ENCODE measurements around the gene COL2A1. TPM values are rescaled to one million over a fixed set of nuclear protein-coding genes. Genes with fewer than 3 reads are reported as not detected.

COL2A1 gene
- total and polyA plus RNA-seq, 2 donors (not counting 3 experiments of a cell fraction or from before 2014, with no cell fraction given), result not detected

- no peaks in the 10 kb centered on the region for H3K9me3 ChIP-seq (replicated peaks; ENCODE audit: control insufficient read depth, insufficient read depth, low read length)
- no TSS peak for BruUV-seq (replicated peaks)
- no peak for FAIRE-seq
- no peak for TF ChIP-seq FOS (IDR thresholded peaks at IDR 0.05; ENCODE audit: borderline replicate concordance, insufficient read depth, low read length)
- TF ChIP-seq GATA2 (IDR thresholded peaks at IDR 0.05; ENCODE audit: insufficient read depth, insufficient read length, low read depth, low read length), result no peak
- TF ChIP-seq JUN (IDR thresholded peaks at IDR 0.05; ENCODE audit: borderline replicate concordance, insufficient read depth, insufficient read length, low read depth), result no peak
- TF ChIP-seq EZH2 (IDR thresholded peaks at IDR 0.05; ENCODE audit: borderline replicate concordance, low read depth, low read length, severe bottlenecking), result no peak
- TF ChIP-seq POLR2A (IDR thresholded peaks at IDR 0.05; ENCODE audit: low read depth, low read length), result no peak
- no peak for TF ChIP-seq MAX (IDR thresholded peaks at IDR 0.05; ENCODE audit: insufficient read depth, insufficient read length)
- no peak for TF ChIP-seq MYC (IDR thresholded peaks at IDR 0.05; ENCODE audit: low read depth, low read length)
- TF ChIP-seq POLR2AphosphoS5 (IDR thresholded peaks at IDR 0.05; ENCODE audit: insufficient read depth, low read depth, low read length), result no peak
- no peak for TF ChIP-seq CTCF (IDR thresholded peaks at IDR 0.05; ENCODE audit: extremely low read depth in 1 of 2, insufficient read depth in 1 of 2, low read depth in 1 of 2, low read length in 2 of 2)
- H2AFZ ChIP-seq (ENCODE audit: low read depth, low read length), result no peak overlapping the region
- H3K27ac ChIP-seq (ENCODE audit: insufficient read depth, low read depth, low read length), result no peak overlapping the region
- no peak for DNase-seq (ENCODE audit: low read depth, low spot score)
- H3K4me3 ChIP-seq (replicated peaks in 1 of 3; ENCODE audit: insufficient read depth in 1 of 3, low read depth in 1 of 3, low read length in 3 of 3), result no peak overlapping the region
- no peaks in the 10 kb centered on the region for H3K4me1 ChIP-seq (ENCODE audit: control insufficient read depth, extremely low read depth, insufficient read depth, low read length)
- peaks cover 5 to 11% of the 10 kb centered on the region in 2 experiments for H3K36me3 ChIP-seq (ENCODE audit: control insufficient read depth in 2 of 2, extremely low read depth in 1 of 2, insufficient read depth in 2 of 2, low read length in 2 of 2)
- no peak overlapping the region for H3K9ac ChIP-seq (replicated peaks; ENCODE audit: extremely low read depth, insufficient read depth, low read length)
- POLR2A ChIA-PET, result no interaction called here
- dilution Hi-C loops (cut with MboI; ENCODE audit: extremely low pct_ligation_motif_present, low sequenced_read_pairs), result no loop called here
- intact Hi-C loops (cut with micrococcal nuclease), result no loop called here
- H3K79me2 ChIP-seq (ENCODE audit: control insufficient read depth, insufficient read depth, low read length), result no peaks in the 10 kb centered on the region
- CTCF ChIA-PET, result interaction anchor here (1.2 kb wide), 1 partner anchor 44 kb away, joined by 3 read pairs; no protein-coding TSS in a partner anchor
- no peaks in the 10 kb centered on the region for H3K27me3 ChIP-seq (ENCODE audit: control insufficient read depth in 2 of 2, insufficient read depth in 2 of 2, low read length in 2 of 2)
- H3K9me1 ChIP-seq (replicated peaks; ENCODE audit: control insufficient read depth, extremely low read depth, insufficient read depth, low read length), result no peaks in the 10 kb centered on the region
- H3K4me2 ChIP-seq (ENCODE audit: insufficient read depth, low read length), result no peak overlapping the region
- no peaks in the 10 kb centered on the region for H4K20me1 ChIP-seq (replicated peaks; ENCODE audit: control insufficient read depth, extremely low read depth, insufficient read depth, low read length)
Observed at GRCh38 chr12:48045965-48046518, 41.8 kb upstream of the COL2A1 start.

Data from endothelial cell of umbilical vein (primary cell).